Mesenchymal stem cell (in vitro differentiated cells and primary cell): ENCODE measurements around the gene GDF9.

Source experiments
- DNase-seq: peaks from one replicate; pipeline ENCODE4 v3.0.0-alpha.2; 2013
- H2AFZ ChIP-seq: one replicate; pipeline ENCODE4 v1.6.1; 2013; ENCODE audit warnings: low read depth, mild to moderate bottlenecking, control low read depth, inconsistent platforms, low read length, moderate library complexity
- H2AK5ac ChIP-seq: 2 replicates; pipeline ENCODE4 v1.6.1; 2013; ENCODE audit warnings: low read length, moderate library complexity, mild to moderate bottlenecking, inconsistent platforms; ENCODE audit not compliant: severe bottlenecking
- H2BK120ac ChIP-seq: one replicate; pipeline ENCODE4 v1.6.1; 2013; ENCODE audit warnings: low read depth, mild to moderate bottlenecking, inconsistent platforms, low read length, moderate library complexity
- H2BK12ac ChIP-seq, 2 experiments: one replicate each; pipeline ENCODE4 v1.6.1; 2013; ENCODE audit warnings: inconsistent platforms in 2 of 2, low read length in 2 of 2, mild to moderate bottlenecking in 2 of 2, moderate library complexity in 2 of 2, control low read depth in 1 of 2
- H2BK15ac ChIP-seq: one replicate; pipeline ENCODE4 v1.6.1; 2013; ENCODE audit warnings: mild to moderate bottlenecking, low read depth, inconsistent platforms; ENCODE audit not compliant: poor library complexity, severe bottlenecking
- H2BK5ac ChIP-seq: 2 replicates; pipeline ENCODE4 v1.6.1; 2013; ENCODE audit warnings: low read depth, mild to moderate bottlenecking, low read length, control low read depth, inconsistent platforms; ENCODE audit not compliant: poor library complexity, severe bottlenecking
- H3K14ac ChIP-seq, 2 experiments: one replicate each; pipeline ENCODE4 v1.6.1; 2013; ENCODE audit warnings: inconsistent platforms in 2 of 2, low read length in 2 of 2, control low read depth in 1 of 2, mild to moderate bottlenecking in 1 of 2, moderate library complexity in 1 of 2
- H3K18ac ChIP-seq, 2 experiments: one replicate each; pipeline ENCODE4 v1.6.1; 2013; ENCODE audit warnings: inconsistent platforms in 2 of 2, low read length in 2 of 2, control low read depth in 1 of 2, low read depth in 1 of 2, mild to moderate bottlenecking in 1 of 2
- H3K23ac ChIP-seq, 2 experiments: one replicate each; pipeline ENCODE4 v1.6.1; 2013; ENCODE audit warnings: inconsistent platforms in 2 of 2, low read length in 2 of 2, mild to moderate bottlenecking in 2 of 2, moderate library complexity in 2 of 2, control low read depth in 1 of 2
- H3K27ac ChIP-seq: 2 replicates; pipeline ENCODE4 v1.5.1; 2013; ENCODE audit warnings: mild to moderate bottlenecking, moderate library complexity, low read length, control low read depth, inconsistent platforms; ENCODE audit not compliant: poor library complexity, severe bottlenecking
- H3K27me3 ChIP-seq, 2 experiments: 2 replicates each; pipeline versions ENCODE4 v1.6.1 to v1.7.0; 2013; ENCODE audit warnings: low read length in 2 of 2, mild to moderate bottlenecking in 2 of 2, moderate library complexity in 2 of 2, control low read depth in 1 of 2, inconsistent platforms in 1 of 2; ENCODE audit not compliant: control insufficient read depth in 1 of 2, insufficient read depth in 1 of 2
- H3K36me3 ChIP-seq, 2 experiments: 2 replicates each; pipeline versions ENCODE4 v1.6.1 to v1.7.0; 2013; ENCODE audit warnings: low read length in 2 of 2, control low read depth in 1 of 2, inconsistent platforms in 1 of 2, low read depth in 1 of 2, mild to moderate bottlenecking in 1 of 2; ENCODE audit not compliant: insufficient read depth in 2 of 2, control insufficient read depth in 1 of 2
- H3K4ac ChIP-seq, 2 experiments: one replicate each; pipeline ENCODE4 v1.6.1; 2013; ENCODE audit warnings: inconsistent platforms in 2 of 2, low read length in 2 of 2, mild to moderate bottlenecking in 2 of 2, moderate library complexity in 2 of 2, control low read depth in 1 of 2, low read depth in 1 of 2
- H3K4me1 ChIP-seq: 2 replicates; pipeline ENCODE4 v1.6.1; 2013; ENCODE audit warnings: low read depth, low read length, control low read depth; ENCODE audit not compliant: control insufficient read depth, insufficient read depth
- H3K4me2 ChIP-seq: 2 replicates; pipeline ENCODE4 v1.6.1; 2013; ENCODE audit warnings: low read length, mild to moderate bottlenecking, inconsistent platforms; ENCODE audit not compliant: poor library complexity, severe bottlenecking
- H3K4me3 ChIP-seq, 2 experiments: 2 replicates each; pipeline versions ENCODE4 v1.5.1 to v1.7.0; 2013; ENCODE audit warnings: low read length in 2 of 2, mild to moderate bottlenecking in 2 of 2, control low read depth in 1 of 2, low read depth in 1 of 2; ENCODE audit not compliant: insufficient read depth in 1 of 2
- H3K79me1 ChIP-seq: replicated peaks from 2 replicates; pipeline ENCODE4 v1.6.1; 2013; ENCODE audit warnings: mild to moderate bottlenecking, control low read depth, low read length, inconsistent platforms; ENCODE audit not compliant: poor library complexity, severe bottlenecking
- H3K9ac ChIP-seq: 2 replicates; pipeline ENCODE4 v1.7.0; 2013; ENCODE audit warnings: mild to moderate bottlenecking, low read length, moderate library complexity
- H3K9me3 ChIP-seq: 2 replicates; pipeline ENCODE4 v1.7.0; 2013; ENCODE audit warnings: mild to moderate bottlenecking, low read length; ENCODE audit not compliant: control insufficient read depth
- H4K8ac ChIP-seq: one replicate; pipeline ENCODE4 v1.6.1; 2013; ENCODE audit warnings: inconsistent platforms, mild to moderate bottlenecking, low read length, moderate library complexity
- H4K91ac ChIP-seq: one replicate; pipeline ENCODE4 v1.6.1; 2013; ENCODE audit warnings: mild to moderate bottlenecking, low read length, inconsistent platforms
- WGBS: methylation state at CpG from one replicate; pipeline ENCODE4 v1.1.7; 2013; ENCODE audit warnings: mixed read lengths; 5-methylcytosine and 5-hydroxymethylcytosine counted together

The GDF9 gene

GRCh38 chr5:132873119-132873929, 7.1 kb upstream of the GDF9 start, which contains the start of gene LEAP2:
Gene LEAP2 (plus strand): TSS chr5:132873668. CDS start chr5:132873695, 27 bp downstream.
- Histone ChIP-seq H4K8ac (no peak within 1 kb of the TSS), H3K27ac (no peak within 1 kb of the TSS), H2BK12ac (no peak within 1 kb of the TSS), H3K4me3 (no peak within 1 kb of the TSS), H3K79me1 (peaks cover 11% of the 10 kb centered on the region), H3K27me3 (no peaks in the 10 kb centered on the region), H3K4ac (no peak within 1 kb of the TSS), H2AK5ac (no peak within 1 kb of the TSS), H2BK15ac (no peak within 1 kb of the TSS), H3K36me3 (peaks cover 22 to 86% of the 10 kb centered on the region in 2 experiments), H3K18ac (no peak within 1 kb of the TSS), H3K14ac (no peak within 1 kb of the TSS), H3K4me1 (peaks cover 9% of the 10 kb centered on the region), H2BK120ac (no peak within 1 kb of the TSS), H4K91ac (no peak within 1 kb of the TSS), H3K23ac (no peak within 1 kb of the TSS), H2BK5ac (no peak within 1 kb of the TSS), H2AFZ (no peak within 1 kb of the TSS), H3K9me3 (no peaks in the 10 kb centered on the region), H3K9ac (no peak within 1 kb of the TSS), H3K4me2 (no peak within 1 kb of the TSS)
- WGBS = 90% methylated on average over 6 of the region's 6 CpGs
- DNase-seq = no peak

- 100% methylated on average over 1 of the region's 1 CpG for WGBS
- H3K4me1 ChIP-seq = peaks cover 6% of the 10 kb centered on the region
- no peak overlapping the region for H2AK5ac ChIP-seq
- no peak overlapping the region for H3K9ac ChIP-seq
- no peak overlapping the region for H4K8ac ChIP-seq
- no peak overlapping the region for H3K27ac ChIP-seq
- no peak overlapping the region for H4K91ac ChIP-seq
- H3K4ac ChIP-seq = no peak overlapping the region
- H3K4me2 ChIP-seq = no peak overlapping the region
- no peak overlapping the region for H2AFZ ChIP-seq
- no peak overlapping the region for H3K14ac ChIP-seq
- no peak overlapping the region for H2BK12ac ChIP-seq
- H2BK5ac ChIP-seq = no peak overlapping the region
- H2BK15ac ChIP-seq = no peak overlapping the region
- no peaks in the 10 kb centered on the region for H3K27me3 ChIP-seq
- H3K18ac ChIP-seq = no peak overlapping the region
- H3K4me3 ChIP-seq = no peak overlapping the region
- H3K79me1 ChIP-seq = peaks cover 8% of the 10 kb centered on the region
- H3K36me3 ChIP-seq = peaks cover 22 to 86% of the 10 kb centered on the region in 2 experiments
- no peak overlapping the region for H3K23ac ChIP-seq
- H2BK120ac ChIP-seq = no peak overlapping the region
- no peaks in the 10 kb centered on the region for H3K9me3 ChIP-seq
- DNase-seq = no peak
These were observed 6.5 kb upstream of the GDF9 start for GRCh38 chr5:132872788-132873118.

GRCh38 chr5:132871459-132872284, 5.4 kb upstream of the GDF9 start:
- no peak overlapping the region for H3K23ac ChIP-seq
- peaks cover 24 to 79% of the 10 kb centered on the region in 2 experiments for H3K36me3 ChIP-seq
- H2AFZ ChIP-seq = no peak overlapping the region
- H3K4me3 ChIP-seq = no peak overlapping the region
- no peak overlapping the region for H4K91ac ChIP-seq
- no peak overlapping the region for H2BK5ac ChIP-seq
- H3K4ac ChIP-seq = no peak overlapping the region
- H3K27me3 ChIP-seq = no peaks in the 10 kb centered on the region
- H2AK5ac ChIP-seq = no peak overlapping the region
- no peaks in the 10 kb centered on the region for H3K9me3 ChIP-seq
- no peak overlapping the region for H3K27ac ChIP-seq
- 75% methylated on average over 4 of the region's 5 CpGs for WGBS
- H2BK12ac ChIP-seq = no peak overlapping the region
- H2BK120ac ChIP-seq = no peak overlapping the region
- H3K18ac ChIP-seq = no peak overlapping the region
- no peak overlapping the region for H3K4me2 ChIP-seq
- H3K4me1 ChIP-seq = peaks cover 7% of the 10 kb centered on the region
- no peak overlapping the region for H4K8ac ChIP-seq
- H3K14ac ChIP-seq = no peak overlapping the region
- peaks cover 6% of the 10 kb centered on the region for H3K79me1 ChIP-seq
- H3K9ac ChIP-seq = no peak overlapping the region
- no peak overlapping the region for H2BK15ac ChIP-seq
- DNase-seq = no peak

GRCh38 chr5:132870801-132871200, 4.5 kb upstream of the GDF9 start:
- H4K91ac ChIP-seq = no peak overlapping the region
- no peak overlapping the region for H3K23ac ChIP-seq
- H2AK5ac ChIP-seq = no peak overlapping the region
- H2AFZ ChIP-seq = no peak overlapping the region
- H3K36me3 ChIP-seq = peaks cover 26 to 70% of the 10 kb centered on the region in 2 experiments
- H2BK15ac ChIP-seq = no peak overlapping the region
- no peak overlapping the region for H3K27ac ChIP-seq
- H4K8ac ChIP-seq = no peak overlapping the region
- H3K27me3 ChIP-seq = no peaks in the 10 kb centered on the region
- no peak overlapping the region for H2BK12ac ChIP-seq
- no peak overlapping the region for H2BK120ac ChIP-seq
- H3K79me1 ChIP-seq = peaks cover 6% of the 10 kb centered on the region
- H3K4me3 ChIP-seq = no peak overlapping the region
- H3K18ac ChIP-seq = no peak overlapping the region
- H3K4ac ChIP-seq = no peak overlapping the region
- no peak overlapping the region for H3K14ac ChIP-seq
- 94% methylated on average over 2 of the region's 2 CpGs for WGBS
- H3K9ac ChIP-seq = no peak overlapping the region
- H3K4me2 ChIP-seq = no peak overlapping the region
- no peak for DNase-seq
- peaks cover 9% of the 10 kb centered on the region for H3K4me1 ChIP-seq
- H2BK5ac ChIP-seq = no peak overlapping the region
- H3K9me3 ChIP-seq = no peaks in the 10 kb centered on the region
